Cerebellar nuclear complex (tissue), 1 donor: ENCODE measurements around the gene B9D2.

Experiments used
- DNase-seq, 2 experiments: peaks; one replicate each; lab custom pipeline; 2025; lab: John Stamatoyannopoulos, UW

Gene B9D2

DNA sequence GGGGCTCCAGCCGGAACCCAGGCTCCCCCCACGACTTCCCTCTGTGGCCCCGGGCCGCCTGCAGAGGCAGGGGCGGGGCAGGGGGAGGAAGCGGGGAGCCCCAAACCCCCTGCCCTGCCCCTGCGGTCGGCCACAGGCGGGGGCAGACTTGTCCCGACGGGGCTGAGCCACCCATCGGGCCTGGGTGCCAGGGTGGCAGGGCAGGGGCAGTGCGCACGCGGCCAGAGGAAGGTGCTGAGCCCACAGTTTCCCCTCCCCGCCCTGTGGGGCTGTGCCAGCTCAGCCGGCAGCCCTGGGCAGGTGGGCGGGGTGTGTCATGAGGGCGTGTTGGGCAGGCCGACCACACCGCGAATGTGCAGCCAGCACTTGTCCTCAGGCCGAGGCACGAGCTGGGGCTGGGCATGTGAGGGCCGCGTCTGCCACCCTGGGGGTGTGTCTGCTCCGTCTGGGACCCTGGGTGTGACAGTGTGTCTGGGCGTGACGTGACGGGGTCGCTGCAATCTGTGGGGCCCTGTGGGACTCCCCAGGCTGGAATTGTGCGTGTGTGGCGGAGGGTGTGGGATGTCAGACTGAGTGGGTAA is 36.3 kb downstream of the B9D2 start:
- no peak for DNase-seq

DNA sequence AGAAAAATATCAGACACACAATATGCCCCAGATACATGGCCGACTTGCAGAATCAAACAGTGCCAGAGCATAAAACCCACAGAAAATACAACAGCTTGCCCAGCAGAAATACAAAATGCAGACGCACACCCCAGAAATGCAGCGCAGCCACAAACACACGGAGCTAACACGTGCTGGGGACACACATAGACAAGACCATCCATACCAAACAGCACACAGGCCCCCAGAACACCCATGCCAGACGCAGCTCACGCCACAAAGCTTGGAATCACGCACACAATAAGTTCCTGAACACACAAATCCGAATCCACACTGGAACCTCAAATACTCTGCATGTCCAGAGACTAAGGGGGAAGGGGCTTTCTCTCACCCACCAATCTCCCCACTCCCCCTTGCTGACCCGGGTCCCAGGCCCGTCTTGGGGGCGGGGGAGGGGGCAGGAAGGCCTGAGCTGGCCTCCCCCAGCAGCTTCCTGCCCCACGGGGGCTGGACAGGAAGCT is 36.8 kb downstream of the B9D2 start:
- DNase-seq: no peak

DNA sequence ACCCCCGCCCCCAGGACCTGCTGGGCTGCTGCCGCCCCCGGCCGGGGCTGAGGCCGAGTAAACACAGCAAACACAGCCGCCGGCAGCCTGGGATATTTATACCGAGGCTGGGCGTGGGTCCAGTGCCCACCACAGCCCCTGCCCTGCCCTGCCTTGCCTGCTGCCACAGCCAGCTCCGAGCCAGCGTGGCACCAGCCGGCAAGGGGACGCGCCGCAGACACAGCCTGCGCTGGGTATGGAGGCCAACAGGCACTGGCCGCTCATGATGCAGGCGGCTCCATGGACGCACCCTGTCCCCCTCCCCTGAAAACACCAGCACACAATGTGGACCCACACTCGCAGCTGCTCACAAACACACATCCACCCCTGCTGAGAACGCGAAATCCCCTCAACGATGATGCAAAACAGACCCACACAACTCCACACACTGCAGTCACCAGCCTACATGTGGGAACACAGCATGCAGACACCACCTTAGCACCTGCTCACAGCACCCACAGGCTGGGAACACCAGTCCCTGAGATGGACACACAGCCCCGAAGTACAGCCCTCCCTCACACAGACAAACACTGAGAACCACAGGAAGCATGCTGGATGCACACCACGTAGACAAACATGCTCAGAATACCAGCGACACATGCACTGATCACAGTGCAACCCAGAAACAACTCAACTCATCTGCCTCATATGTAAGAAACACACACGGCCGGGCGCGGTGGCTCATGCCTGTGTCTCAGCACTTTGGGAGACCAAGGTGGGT is 37.8 kb downstream of the B9D2 start:
- DNase-seq: no peak

DNA sequence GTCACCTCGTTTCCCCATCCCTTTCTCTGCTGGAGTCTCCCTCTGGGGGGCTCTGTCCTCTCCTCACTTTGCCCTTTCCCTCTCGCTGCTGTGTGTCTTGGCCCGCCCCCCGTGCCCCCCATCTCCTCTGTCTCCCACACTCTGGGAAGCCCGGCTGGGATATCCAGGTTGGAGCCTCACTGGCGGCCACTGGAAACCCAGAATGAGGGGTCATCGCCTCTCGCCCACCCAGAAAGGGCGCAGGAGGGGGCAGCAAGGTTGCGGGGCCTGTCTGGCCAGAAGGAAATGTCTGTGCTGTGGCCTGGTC is 38.4 kb downstream of the B9D2 start:
- no peak for DNase-seq

DNA sequence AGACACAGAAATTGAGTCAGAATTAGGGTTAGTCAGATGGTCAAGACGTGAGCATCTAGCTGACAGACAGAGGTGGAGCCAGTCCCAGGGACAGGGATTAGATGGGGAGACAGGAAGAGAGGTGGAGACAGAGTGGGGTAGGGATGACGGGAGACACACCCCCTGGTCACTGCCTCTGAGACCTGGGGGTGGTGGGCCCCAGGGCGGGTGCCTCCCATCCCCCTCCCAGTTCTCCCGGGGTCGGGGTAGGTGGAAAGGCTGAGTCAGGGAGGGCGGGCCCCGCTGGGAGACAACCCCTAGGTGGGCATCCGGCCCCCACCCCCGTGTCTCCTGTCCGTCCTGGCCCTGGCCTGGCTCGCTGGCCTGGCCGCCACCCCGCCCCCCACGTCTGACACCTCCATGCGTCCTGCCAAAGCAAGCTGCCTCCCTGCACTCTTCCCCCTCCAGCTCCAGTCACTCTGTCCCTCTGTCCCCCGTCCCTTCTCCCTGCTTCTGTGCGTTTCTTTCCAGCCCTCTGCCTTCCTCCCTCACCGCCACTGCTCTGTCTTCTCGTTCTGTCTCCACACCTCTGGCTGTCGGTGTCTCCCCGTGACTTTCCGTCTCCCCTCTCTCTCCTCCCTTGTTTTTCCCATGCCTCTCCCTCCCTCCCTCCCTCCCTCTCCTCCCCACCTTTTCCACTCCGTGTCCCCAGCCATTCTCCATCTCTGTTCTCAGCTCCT is 38.9 kb downstream of the B9D2 start:
- no peak for DNase-seq

DNA sequence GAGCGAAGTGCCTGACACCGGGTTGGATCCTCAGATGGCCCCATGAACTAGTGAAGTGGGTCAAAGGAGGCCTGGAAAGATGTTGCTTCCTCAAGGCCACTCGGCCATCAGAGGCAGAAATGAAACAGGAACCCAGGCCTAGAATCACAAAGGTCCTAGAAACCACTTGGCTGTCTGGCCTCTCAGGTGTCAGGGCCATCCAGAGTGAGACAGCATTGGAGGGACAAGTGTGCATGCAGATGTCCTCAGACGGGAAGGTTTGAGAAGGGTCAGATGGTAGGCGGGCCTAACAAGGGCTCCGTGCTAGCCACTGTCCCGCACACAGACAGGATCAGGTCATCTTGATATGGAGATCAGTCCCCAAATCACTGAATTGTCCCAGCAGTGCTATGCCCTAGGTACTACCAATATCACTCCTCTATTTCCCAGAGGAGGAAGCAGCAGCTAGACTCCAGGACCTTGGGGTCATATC is 39.7 kb downstream of the B9D2 start:
- DNase-seq: no peak

DNA sequence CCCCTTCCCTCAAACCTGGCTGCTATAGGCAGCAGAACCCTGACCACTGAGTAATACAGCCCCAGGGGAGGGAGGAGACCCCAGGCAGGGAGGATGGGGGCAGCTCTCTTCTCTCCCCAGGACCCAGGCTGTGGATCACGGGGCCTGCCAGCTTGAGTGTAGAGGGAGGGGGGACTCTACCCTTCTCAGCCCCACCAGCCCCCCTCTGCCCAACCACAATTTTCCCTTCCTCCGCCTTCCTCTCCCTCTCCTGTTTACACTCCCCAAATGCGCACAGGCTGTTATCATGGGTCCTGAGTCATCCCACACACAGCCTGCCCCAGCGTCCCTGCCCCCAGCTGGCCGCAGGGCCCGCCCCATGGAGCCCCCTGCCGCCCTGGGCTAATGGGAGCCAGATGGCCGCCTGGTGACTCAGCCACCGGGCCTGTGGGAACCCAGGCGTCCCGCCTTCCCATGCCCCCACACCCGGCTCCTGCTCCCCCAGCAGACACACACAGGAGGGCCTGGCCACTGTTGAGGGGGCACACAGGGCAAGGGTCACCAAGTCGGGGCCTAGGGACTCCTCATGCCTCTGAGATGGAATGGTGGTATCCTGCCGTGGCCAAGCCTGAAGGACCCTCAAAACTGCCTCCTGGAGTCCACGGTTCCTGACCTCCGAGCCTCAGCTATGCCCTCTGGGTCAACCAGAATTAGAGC is 40.4 kb downstream of the B9D2 start:
- DNase-seq: no peak

DNA sequence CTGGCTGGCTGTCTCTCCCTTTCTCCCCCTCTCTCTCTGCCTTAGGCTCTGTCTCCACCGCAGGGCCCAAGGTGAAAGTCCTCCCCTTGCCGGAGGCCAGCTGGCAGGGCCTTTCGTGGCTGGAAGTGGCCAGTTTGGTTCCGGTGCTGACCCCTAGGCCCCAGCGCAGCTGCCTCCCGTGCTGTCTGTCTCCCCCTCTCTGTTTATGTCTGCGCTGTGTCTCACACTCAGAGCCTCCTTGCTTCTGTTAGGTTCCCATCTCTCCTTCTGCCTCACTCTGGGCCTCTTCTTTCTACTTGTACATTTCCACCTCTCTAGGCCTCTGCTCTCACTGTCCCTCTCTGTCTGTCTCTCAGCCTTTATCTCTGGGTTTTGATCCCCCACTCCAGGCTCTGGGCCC is 40.9 kb downstream of the B9D2 start:
- no peak for DNase-seq

DNA sequence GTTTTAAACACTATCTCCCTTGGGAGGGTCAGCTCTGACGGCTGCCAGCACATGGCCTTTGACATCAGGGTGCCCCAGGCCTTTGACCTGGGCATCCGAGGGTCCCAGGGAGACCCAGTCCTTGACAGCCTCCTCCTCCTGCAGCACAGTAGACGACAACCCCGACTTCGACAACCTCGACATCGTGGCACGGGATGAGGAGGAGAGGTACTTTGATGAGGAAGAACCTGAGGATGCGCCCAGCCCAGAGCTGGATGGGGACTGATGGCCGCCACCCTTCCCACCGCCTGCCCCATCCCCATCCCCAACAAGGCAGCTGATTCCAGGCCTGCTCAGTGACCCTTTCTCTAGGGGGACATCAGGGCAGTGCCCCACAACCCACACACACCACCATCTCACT is 41.5 kb downstream of the B9D2 start:
- no peak for DNase-seq

DNA sequence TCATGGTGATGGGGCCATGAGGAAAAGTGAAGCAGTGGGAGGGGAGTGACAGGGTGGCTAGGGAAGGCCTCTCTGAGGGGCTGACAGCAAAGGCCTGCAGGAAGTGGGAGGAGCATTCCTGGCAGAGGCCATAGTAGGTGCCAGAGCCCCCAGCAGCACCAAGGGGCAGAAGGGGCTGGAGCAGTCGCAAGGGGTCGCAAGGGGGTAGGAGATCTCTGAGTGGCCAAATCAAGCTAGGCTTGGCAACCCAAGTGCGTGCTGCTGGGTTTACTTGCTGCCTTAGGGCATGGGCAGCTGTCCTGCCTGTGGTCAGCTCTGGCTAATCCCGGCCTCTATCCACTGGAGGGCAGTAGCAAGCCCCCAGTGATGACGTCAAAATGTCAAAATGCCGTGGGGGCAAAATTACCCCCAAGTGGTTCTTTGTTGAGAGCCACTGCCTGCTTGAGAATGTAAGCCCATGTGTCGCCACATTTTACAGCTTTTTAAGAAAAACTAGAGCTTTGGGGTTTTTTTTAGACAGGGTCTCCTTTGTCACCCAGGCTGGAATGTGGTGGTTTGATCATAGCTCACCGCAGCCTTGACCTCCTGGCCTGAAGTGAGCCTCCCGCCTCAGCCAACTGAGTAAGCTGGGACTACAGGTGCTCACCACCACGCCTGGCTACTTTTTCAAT is 42.2 kb downstream of the B9D2 start:
- no peak for DNase-seq

DNA sequence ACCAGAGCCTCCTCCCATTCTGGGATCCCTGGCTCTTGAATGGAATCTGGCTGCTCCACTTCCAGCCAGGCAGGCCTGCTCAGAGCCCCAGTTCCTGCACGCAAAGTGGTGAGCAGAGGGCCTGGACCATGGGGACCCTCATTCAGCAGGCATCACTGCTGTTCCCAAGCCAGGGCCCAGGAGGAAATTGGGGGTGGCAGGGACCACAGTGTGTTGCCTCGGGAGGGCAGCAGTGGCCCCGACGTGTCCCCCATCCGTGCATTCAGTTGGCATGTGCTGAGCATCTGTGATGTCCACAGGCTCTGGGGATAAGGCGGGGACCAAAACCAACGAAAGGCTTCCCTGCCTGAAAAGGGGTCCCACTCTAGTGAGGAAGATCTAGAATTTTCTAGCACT is 42.7 kb downstream of the B9D2 start:
- no peak for DNase-seq

DNA sequence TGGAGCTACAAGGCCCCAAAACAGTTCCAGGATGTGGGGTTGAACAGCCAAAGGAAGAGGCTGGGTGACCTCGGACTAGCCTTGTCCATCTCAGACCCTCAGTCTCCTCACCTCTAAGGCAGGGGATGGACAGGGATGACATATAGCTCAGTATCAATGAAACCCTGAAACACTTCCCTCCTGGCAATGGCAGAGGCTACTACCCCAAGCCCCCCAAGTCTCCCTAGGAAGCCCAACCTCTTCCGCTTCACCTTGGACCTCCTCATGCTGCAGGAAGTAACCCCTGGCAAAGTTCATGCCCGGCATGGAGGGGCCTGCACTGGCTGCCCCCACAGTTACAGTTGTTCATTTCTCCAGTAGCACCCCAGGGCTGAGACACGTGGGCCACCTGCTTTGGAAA is 43.4 kb downstream of the B9D2 start:
- DNase-seq: no peak

DNA sequence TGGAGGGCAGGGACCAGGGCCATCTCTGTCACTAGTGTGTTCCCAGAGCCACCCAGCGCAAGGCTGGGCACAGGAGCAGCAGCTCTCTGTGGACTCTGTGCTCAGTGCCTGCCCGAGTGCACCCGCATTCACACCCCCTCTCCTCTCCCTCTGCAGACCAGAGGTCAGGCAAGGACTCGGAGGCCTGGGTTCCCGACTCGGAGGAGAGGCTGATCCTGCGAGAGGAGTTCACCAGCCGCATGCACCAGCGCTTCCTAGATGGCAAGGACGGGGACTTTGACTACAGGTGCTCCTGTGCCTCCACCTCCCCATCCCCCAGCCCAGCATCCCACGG is 43.8 kb downstream of the B9D2 start:
- DNase-seq: no peak

DNA sequence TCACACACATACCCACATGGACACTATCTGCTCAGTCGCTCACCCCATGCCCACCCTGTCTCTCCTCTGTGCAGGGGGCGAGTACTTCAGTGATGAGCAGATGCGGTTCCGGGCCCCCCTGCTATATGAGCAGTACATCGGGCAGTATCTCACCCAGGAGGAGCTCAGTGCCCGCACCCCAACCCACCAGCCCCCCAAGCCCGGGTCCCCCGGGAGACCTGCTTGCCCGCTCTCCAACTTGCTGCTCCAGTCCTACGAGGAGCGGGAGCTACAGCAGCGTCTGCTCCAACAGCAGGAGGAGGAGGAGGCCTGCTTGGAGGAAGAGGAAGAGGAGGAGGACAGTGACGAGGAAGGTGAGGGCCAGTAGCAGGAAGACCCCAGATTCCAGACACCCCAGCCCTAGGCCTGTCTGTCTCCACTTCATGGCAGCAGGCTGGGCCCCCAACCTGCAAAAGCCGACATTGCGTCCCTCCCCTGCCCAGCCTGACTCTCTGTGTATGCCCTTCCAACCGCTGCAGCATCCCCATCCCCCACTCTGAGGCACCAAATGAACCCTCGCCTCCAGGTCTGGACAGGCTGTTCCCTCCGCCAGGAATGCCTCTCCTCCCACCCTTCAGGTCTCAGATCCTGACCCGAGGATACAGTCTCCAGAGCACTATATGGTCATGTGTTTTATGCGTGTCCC is 44.3 kb downstream of the B9D2 start:
- DNase-seq: no peak

DNA sequence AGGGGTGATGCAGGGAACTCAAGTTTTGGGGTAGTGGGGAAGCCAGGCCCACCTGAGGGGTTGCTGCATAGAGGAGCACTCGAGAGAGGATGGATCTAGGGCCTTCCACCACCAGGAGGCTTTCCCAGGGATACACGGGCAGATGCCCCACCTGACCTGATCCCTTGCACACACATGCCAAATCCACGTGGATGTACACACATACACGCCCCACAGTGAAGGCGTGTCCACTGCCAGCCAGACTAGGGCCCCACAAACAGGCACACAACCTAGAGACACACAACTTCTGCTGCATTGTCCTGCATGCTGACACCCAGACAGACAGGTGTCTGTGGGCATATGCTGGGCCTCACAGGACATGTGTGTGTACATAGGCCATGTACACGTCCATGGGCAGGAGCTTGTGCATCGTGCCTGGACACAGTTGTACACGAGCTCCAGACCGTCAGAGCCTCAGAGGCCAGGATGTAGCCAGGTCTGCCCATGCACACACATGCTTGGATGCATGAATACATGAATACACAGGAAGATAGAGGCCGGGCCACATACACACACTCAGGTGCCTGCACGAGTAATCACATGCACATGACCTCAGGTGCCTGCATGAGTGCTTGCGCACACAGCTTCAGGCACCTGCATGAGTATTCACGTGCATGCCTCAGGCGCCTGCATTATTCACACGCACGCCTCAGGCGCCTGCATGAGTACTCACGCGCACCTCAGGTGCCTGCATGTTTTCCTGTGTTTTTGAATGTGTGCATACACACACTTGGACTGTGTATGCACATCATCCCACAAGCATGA is 45.1 kb downstream of the B9D2 start:
- no peak for DNase-seq

DNA sequence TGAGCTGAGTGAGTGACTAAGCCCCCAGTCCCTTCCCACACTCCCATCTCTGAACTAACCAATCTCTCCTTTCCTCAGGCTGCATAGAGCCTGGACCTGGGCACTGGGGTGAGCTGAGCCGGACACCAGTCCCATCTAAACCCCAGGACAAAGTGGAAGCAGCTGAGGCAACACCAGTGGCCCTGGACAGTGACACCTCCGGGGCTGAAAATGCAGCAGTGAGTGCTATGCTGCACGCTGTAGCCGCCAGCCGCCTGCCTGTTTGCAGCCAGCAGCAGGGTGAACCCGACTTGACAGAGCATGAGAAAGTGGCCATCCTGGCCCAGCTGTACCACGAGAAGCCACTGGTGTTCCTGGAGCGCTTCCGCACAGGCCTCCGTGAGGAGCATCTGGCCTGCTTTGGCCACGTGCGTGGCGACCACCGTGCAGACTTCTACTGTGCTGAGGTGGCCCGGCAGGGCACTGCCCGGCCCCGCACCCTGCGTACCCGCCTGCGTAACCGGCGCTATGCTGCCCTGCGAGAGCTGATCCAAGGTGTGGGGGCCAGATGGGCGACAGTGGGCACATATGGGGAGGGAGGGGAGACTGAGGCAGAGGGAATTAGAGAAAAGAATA is 47.5 kb downstream of the B9D2 start:
- no peak for DNase-seq

DNA sequence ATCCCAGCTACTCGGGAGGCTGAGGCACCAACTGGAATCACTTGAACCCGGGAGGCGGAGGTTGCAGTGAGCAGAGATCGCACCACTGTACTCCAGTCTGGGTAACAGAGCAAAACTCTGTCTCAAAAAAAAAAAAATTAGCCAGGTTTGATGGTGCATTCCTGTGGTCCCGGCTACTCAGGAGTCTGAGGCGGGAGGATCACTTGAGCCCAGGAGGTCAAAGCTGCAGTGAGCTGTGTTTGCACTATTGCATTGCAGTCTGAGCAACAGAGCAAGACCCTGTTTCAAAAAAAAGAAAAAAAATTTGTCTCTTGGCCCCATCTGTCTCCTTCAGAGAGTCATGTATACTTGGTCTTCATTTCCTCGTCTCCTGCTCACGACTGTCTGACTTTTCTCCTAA is 52.3 kb downstream of the B9D2 start:
- no peak for DNase-seq

DNA sequence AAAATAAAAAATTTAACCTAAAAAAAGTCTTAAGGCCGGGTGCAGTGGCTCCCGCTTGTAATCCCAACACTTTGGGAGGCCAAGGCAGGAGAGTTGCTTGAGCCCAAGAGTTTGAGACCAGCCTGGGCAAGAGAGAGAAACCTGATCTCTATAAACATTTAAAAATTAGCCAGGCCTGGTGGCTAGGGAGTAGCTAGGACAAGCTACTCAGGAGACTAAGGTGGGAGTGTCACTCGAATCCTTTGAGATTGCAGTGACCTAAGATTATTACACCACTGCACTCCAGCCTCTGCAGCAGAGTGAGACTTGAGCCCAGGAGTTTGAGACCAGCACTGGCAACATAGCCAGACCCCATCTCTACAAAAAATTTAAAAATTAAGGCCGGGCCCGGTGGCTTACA is 52.9 kb downstream of the B9D2 start:
- DNase-seq: no peak

DNA sequence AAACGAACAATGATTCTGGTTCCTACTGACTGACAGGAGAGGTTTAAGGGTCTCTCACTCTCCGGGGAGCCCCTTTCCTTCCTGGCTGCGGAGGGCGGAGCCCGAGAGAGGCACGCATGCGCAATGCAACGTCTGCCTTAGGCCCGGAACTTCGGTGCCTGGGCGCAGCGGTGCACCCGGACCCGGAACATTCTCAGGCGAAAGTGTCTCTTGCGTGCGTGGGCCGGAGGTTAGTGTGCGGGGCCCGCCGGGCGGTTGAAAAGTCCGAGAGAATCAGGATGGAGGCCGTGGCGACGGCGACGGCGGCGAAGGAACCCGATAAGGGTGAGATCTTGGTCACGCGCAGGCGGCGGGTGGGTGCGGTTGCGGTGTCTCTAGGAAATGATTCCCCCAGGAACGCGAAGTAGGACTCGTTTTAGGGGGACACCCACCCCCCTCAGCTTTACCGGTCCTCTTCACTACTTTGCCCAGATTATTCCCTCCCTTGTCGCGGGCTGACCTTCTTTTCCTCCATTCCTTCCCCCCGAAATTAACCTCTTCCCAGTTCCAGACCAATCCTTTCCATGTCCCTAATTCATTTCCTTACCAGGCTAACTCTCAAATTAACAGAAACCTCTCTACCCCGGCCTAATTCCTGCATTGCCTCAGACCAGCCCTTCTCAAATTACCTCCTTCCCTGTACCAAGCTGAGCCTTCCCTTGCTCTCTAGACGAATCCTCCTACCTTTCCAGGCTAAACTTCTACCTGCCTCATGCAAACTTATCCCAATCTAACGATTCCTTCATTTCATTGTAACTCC is 53.7 kb downstream of the B9D2 start, which contains the start of gene CCDC97:
CCDC97 (plus strand) TSS at position 140 of the 799 bp plus-strand sequence; CDS start at position 279, 139 bp downstream.
- peak in 1 of 2 experiments; percentile 39 for DNase-seq
